Gastroesophageal sphincter (tissue), 4 donors: ENCODE results near the gene IL17F. TPM values are rescaled to one million over a fixed set of nuclear protein-coding genes. Genes with fewer than 3 reads are reported as not detected.

Source experiments
- ATAC-seq: fragments of 150-250 bp; one replicate; pipeline ENCODE4 v1.9.1; 2016; ENCODE audit warnings: mild to moderate bottlenecking, moderate library complexity
- H3K27ac ChIP-seq, 4 donors: fragments of 200-600 bp; sonication (generic) in 3 of 4; 1 replicate in 3 of 4; 2 replicates in 1 of 4; pipeline ENCODE4 v1.5.1; 2016 to 2019
- H3K27me3 ChIP-seq: fragments of 200-600 bp; sonication (generic); one replicate; pipeline ENCODE4 v1.5.1; 2019
- H3K36me3 ChIP-seq, 2 donors: fragments of 200-600 bp; sonication (generic); one replicate each; pipeline ENCODE4 v1.5.1; 2019; ENCODE audit warnings: control low read depth in 1 of 2
- H3K4me1 ChIP-seq, 3 donors: fragments of 200-600 bp; sonication (generic); 1 replicate in 2 of 3; 2 replicates in 1 of 3; pipeline ENCODE4 v1.5.1; 2016 to 2019; ENCODE audit warnings: control low read depth in 2 of 3
- H3K4me3 ChIP-seq, 2 donors: fragments of 200-600 bp; sonication (generic); one replicate each; pipeline ENCODE4 v1.5.1; 2019; ENCODE audit warnings: mild to moderate bottlenecking in 1 of 2, moderate library complexity in 1 of 2
- H3K9me3 ChIP-seq, 3 donors: fragments of 200-600 bp; sonication (generic); one replicate each; pipeline ENCODE4 v1.5.1; 2017 to 2019; ENCODE audit warnings: control low read depth in 2 of 3
- CTCF ChIP-seq, 4 experiments: fragments of 200-600 bp in 2 of 4; fragments of 450-650 bp in 2 of 4; sonication (generic) in 1 of 4; IDR thresholded peaks; one replicate each; pipeline ENCODE4 v1.5.1; 2017 to 2019; ENCODE audit warnings: antibody characterized with exemption in 4 of 4, mild to moderate bottlenecking in 2 of 4, moderate library complexity in 2 of 4
- EP300 ChIP-seq: sonication (generic); formaldehyde crosslinking; IDR thresholded peaks from one replicate; pipeline ENCODE4 v1.6.1; 2017; ENCODE audit warnings: antibody characterized with exemption, mild to moderate bottlenecking
- POLR2A ChIP-seq, 2 donors: fragments of 450-650 bp; IDR thresholded peaks; one replicate each; pipeline ENCODE4 v1.6.1; 2017; ENCODE audit warnings: antibody characterized with exemption in 2 of 2, mild to moderate bottlenecking in 2 of 2, moderate library complexity in 1 of 2
- POLR2AphosphoS5 ChIP-seq: sonication (generic); formaldehyde crosslinking; IDR thresholded peaks from one replicate; pipeline ENCODE4 v1.6.1; 2017; ENCODE audit warnings: antibody characterized with exemption
- WGBS, 2 donors: methylation state at CpG; one replicate each; pipeline ENCODE4 v1.1.5; 2018; ENCODE audit warnings: low coverage in 1 of 2; 5-methylcytosine and 5-hydroxymethylcytosine counted together
- total RNA-seq, 4 donors: library from RNA; depleted of rRNA; stranded (reverse); fragments of >200 nt; gene quantifications; one replicate each; pipeline ENCODE4 v1.1.0, GENCODE V29; 2016

IL17F gene
- total RNA-seq, 4 donors from 2014 or later: not detected

DNA sequence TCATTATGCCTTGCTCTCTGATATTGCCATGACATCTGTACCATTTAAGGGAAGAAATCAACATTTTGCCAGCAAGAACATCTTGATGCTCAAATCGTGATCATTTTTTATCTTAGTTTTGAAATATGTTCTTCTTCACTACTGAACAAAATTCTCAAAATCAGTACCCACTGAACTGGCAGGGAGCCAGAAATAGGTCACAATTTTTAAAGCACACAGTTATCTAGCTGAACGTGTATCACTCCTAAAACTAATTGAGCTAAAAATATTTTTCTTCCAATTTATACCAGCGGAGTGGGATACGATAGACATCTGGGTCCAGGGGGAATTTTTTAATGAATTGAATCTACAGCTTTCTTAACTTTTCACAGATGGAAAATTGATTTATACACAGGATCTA lies 11.3 kb downstream of the IL17F start:
- Histone ChIP-seq H3K36me3 (no peaks in the 10 kb centered on the region), H3K9me3 (no peaks in the 10 kb centered on the region), H3K4me3 (no peak overlapping the region), H3K27me3 (no peaks in the 10 kb centered on the region), H3K27ac (no peak overlapping the region), H3K4me1 (peaks cover 0 to 7% (median 0%) of the 10 kb centered on the region in 3 donors)
- no peak for ATAC-seq
- 63 to 74% methylated on average over 4 of the region's 4 CpGs for WGBS, 2 donors
- TF ChIP-seq EP300 (no peak), POLR2A (IDR thresholded peaks at IDR 0.05) (no peak), POLR2AphosphoS5 (no peak), CTCF (IDR thresholded peaks at IDR 0.05) (no peak)

GRCh38 chr6:52231406-52232127 lies 12.7 kb downstream of the IL17F start:
- Histone ChIP-seq H3K4me3 (no peak overlapping the region), H3K4me1 (peaks cover 0 to 7% (median 0%) of the 10 kb centered on the region in 3 donors), H3K27ac (no peak overlapping the region), H3K9me3 (no peaks in the 10 kb centered on the region), H3K27me3 (no peaks in the 10 kb centered on the region), H3K36me3 (no peaks in the 10 kb centered on the region)
- TF ChIP-seq POLR2A (IDR thresholded peaks at IDR 0.05) (no peak), POLR2AphosphoS5 (no peak), EP300 (no peak), CTCF (IDR thresholded peaks at IDR 0.05) (no peak)
- no peak for ATAC-seq
- WGBS, 2 donors: 88 to 94% methylated on average over 5 of the region's 8 CpGs

DNA sequence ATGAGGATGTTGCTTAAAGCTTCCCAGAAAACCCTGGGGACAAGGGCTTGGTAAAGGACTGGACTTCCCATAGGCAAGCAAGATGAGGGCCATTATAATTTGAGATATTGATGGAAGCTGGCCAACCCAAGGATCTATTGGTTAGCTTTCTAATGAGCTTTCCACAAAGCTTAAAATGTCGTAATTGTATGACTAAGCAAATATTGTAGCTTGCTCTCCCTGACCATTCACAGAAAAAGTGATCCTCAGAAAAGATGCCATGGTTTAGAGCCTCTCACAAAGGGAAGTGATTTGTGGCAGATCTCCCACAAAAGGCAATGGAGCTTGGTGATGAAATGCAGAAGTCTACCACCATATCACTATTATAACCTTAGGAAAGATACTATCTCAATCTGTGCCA lies 13.6 kb downstream of the IL17F start:
- Histone ChIP-seq H3K4me3 (no peak overlapping the region), H3K27ac (no peak overlapping the region), H3K36me3 (no peaks in the 10 kb centered on the region), H3K4me1 (peaks cover 0 to 7% (median 0%) of the 10 kb centered on the region in 3 donors), H3K9me3 (no peaks in the 10 kb centered on the region), H3K27me3 (no peaks in the 10 kb centered on the region)
- WGBS, 2 donors: 79 to 100% methylated on average over 1 of the region's 1 CpG
- TF ChIP-seq CTCF (IDR thresholded peaks at IDR 0.05): no peak
- TF ChIP-seq POLR2A (IDR thresholded peaks at IDR 0.05): no peak
- TF ChIP-seq EP300: no peak
- no peak for TF ChIP-seq POLR2AphosphoS5
- ATAC-seq: no peak

DNA sequence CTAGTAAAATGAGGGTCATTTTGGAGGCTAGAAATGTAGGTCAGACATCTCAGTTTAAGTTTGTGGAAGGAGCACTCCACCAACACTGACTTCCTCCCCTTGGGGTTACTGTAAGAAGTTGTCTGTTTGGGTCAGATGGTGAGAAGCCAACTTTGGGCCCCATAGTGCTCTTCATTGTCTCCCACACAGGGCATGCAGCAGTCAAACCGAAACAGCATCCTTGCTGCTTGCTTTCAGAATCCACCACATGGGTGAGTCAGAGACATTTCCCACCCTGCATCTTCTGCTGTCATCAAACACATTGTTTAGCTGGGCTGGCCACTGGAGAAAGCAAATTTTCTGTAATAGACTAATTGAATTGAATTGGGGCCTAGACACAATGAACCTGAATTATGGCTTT lies 16.8 kb downstream of the IL17F start:
- no peak for ATAC-seq
- no peak overlapping the region for H3K4me3 ChIP-seq
- no peak overlapping the region for H3K27ac ChIP-seq
- no peaks in the 10 kb centered on the region for H3K9me3 ChIP-seq
- no peaks in the 10 kb centered on the region for H3K27me3 ChIP-seq
- 80% methylated on average over 1 of the region's 1 CpG; no CpG with 5 or more reads in 1 of the 2 donors for WGBS, 2 donors
- TF ChIP-seq CTCF (IDR thresholded peaks at IDR 0.05) (no peak), EP300 (no peak), POLR2AphosphoS5 (no peak), POLR2A (IDR thresholded peaks at IDR 0.05) (no peak)
- no peaks in the 10 kb centered on the region for H3K36me3 ChIP-seq
- no peaks in the 10 kb centered on the region for H3K4me1 ChIP-seq

- Histone ChIP-seq H3K4me1 (no peaks in the 10 kb centered on the region), H3K9me3 (no peaks in the 10 kb centered on the region), H3K27me3 (no peaks in the 10 kb centered on the region), H3K36me3 (no peaks in the 10 kb centered on the region), H3K4me3 (no peak overlapping the region), H3K27ac (no peak overlapping the region)
- no peak for ATAC-seq
- TF ChIP-seq CTCF (IDR thresholded peaks at IDR 0.05): no peak
- no peak for TF ChIP-seq EP300
- no peak for TF ChIP-seq POLR2A (IDR thresholded peaks at IDR 0.05)
- no peak for TF ChIP-seq POLR2AphosphoS5
- 45 to 71% methylated on average over 1 to 3 of the region's 3 CpGs for WGBS, 2 donors
Measured at GRCh38 chr6:52221302-52221701, 23.0 kb downstream of the IL17F start.
